HTERT RPE-1 (cell line): ENCODE data around the gene ELL.

Experiments used
- in situ Hi-C: fragments of 300-500 bp; cut with MboI; formaldehyde crosslinking; loops from 4 replicates; pipeline ENCODE4 v1.14.3; 2020; ENCODE audit warnings: low sequenced_read_pairs

Gene ELL

DNA sequence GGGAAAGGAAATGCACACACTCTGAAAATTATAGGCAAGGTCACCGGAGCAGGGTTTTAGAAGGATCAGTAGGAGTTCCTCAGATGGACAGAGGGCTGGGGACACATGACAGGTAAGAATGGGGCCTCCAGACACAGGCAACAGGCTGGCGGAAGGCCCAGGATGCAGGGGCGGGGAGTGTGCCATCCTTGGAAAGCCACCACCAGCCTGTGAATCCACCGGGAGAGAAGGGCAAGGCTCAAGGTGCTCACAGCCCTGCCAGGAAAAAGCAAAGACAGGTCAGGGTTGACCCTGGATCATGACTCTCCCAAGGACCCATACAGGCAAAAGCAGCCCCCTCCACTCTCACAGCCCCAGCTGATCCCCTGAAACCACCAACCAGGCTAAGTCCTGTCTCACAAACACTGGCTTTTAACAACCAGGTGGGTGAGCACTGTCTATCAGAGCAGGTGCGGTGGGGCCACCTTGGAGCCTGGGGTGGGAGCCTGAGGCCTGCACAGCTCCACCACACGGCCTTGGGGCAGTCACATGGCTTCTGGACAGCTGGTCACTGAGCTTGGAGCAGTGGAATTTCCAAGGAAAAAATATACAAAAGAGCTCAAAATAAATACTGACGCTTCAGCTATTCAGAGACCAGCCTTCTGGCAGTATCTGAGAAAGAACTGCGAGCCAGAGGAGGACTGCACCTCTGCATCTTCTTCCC, 48.7 kb downstream of the ELL start:
- in situ Hi-C loops: no loop called here

DNA sequence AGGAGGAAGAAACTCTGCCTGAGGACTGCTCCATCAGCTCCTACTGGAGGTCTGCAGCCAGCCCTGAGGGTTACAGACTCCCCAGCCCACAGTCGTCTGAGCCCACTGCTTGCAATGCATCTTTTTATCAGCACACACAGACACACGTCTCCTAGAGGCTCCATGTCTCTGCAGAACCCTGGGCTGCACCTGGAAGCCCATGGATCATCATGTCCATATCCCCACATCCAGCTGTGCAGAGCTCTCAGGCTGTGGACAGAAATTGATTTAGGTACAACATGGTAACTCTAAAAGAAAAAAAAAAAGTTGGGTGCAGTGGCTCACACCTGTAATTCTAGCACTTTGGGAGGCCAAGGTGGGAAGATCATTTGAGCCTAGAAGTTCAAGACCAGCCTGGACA, 51.1 kb downstream of the ELL start:
- in situ Hi-C loops: no loop called here

DNA sequence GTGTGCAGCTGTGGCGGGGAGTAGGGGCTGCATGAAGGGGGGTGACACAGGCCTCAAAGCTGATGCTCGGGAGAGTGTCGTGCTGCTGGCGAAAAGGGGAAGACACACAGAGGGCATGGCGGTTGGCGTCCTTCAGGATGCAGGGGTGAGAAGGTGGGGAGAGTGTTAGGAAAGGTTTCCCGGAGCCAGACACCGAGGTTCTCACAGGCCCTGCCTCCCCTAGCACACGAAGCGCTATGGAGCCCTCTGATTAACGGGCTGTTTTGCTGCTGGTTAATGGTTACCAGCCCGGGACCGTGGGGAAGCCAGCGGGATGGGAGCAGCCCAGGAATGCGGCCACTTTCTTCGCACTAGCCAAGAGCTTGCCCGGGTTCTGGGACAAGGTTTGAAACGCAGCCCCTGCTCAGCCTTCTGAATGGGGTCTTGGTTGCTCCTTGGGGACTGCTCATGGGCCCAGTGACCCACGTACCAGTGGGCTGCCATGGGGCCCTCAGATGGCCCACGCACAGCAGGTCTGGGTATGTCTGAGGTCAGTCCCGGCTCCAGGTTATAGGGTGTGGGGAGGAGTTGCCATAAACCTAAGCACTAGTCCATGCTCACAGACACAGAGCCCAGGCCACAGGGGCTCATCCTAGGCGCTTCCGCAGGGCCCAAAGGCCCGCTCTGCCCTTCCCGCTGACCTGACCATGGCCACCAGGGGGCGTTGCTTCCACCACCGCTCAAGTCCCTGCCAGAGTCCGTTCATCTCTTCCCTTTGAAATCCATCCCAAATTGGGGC, 52.6 kb downstream of the ELL start:
- in situ Hi-C loops: no loop called here

DNA sequence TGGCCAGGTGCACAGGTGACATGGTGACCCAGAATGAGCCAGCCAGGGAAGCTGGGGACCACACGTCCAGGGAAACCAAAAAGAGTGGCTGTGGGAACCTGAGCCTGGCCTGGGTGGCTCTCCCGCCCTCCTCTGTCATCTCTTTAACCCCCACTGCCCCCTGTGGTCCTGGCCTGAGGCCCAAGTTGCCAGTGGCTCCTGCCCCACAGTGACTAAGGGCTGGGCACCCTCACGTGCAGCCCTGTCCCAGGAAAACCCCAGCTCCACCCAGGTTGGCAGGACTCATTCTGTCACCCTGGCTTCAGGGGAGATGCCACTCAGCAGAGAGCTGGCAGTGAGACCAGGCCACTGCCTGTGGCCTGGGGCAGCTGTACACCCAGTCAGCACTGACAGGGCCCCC, 53.4 kb downstream of the ELL start:
- in situ Hi-C loops: no loop called here

DNA sequence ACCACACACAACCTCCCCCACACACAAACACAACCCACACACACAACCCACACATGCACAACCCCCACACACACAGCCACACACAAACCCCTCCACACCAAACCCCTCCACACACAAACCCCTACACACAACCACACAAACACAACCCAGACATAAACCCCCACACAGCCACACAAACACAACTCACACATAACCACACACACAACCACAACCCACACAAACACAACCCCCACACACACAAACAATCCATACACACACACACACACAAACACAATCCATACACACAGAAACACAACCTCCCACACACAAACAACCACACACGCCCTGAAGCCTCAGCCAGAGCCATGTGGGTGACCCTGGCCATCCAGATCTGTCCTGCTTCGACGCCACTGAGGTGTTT, 53.9 kb downstream of the ELL start:
- in situ Hi-C loops: no loop called here

DNA sequence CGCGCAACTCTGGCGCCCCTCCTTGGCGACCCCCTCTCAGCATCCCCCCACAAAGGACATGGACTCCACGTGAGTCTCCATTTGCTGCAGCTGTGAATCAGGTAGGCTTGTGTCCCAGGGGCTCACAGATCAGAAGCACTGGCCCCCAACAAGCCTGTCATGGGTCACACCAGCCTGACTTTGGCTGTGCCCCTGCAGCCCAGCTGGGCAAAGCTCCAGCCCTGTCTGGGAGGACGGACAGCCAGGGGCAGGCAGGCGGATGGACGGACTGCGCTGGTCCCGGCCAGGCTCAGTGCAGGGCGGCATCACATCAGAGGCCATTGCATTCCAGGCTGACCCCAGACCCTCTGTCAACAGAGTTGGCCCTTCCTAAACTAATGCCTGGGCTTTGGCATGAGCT, 55.5 kb downstream of the ELL start:
- in situ Hi-C loops: no loop called here

DNA sequence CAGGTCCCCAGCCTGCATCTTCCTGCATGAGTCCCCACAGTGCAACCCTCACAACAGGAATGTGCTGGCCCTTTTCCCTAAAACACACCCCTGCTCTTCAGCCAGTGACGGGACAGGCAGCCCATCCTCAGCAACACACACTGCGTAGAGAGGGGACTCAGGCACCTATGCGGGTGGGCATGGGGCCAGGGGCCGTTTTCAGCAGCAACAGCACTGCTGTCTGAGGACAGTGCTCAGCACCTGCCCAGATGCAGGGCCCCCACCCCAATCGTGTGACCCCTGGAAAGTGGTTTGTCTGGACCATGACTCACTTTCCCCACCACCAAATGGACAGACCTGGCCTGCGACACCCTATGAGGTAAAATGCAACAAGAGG, 55.9 kb downstream of the ELL start:
- in situ Hi-C loops: no loop called here

DNA sequence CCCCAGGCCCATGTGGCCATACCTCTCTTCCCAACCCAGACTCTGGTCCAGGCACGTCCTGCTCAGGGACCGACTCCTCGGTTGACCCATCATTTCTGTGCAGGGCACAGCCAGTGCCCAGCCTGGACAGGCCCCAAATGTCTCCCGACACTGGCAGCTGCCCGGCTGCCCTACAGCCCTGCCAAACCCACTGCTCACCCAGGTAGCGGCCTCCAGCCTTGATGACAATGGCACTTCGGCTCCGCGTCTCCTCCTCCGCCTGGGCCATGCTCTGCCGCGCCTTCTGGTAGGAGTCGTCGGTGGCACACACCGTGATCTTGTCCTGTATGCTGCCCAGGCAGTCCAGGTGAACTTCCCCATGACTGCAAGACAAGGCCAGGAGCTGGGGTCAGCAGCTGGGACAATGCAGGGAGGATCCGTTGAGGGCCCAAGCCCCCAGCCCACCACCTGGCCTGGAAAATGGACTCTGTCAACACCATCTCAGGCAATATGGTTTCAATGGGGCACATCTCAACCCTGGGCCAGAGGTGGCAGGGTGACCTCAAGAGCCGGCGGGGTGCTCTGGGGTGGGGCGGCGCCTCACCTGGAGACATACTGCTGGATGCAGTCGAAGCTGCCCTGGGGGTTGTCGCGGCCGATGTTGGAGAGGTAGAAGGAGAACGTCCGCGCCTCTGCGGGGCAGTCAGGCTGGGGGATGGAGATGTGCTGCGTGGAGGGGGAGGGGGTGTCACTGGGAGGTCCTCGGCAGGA, 56.5 kb downstream of the ELL start:
- in situ Hi-C loops: no loop called here

DNA sequence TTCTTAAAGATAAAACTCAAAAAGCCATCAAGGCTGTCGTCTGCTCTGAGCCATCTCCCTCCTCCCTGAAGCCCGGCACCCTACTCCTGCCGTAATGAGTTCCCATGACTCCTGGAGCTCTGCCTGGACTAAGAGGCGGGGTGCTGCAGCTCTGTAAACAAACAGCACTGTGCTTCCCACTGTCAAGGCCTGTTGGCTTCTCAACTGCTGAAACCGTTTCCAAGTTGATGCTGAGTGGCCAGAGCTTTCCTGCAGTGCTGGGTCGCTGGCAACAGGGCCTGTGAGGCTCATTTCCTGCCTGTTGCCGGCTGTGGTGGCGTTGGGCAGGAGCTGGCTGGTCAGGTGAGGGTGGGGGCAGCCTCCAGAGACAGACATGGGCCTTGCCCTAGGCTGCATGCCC, 57.2 kb downstream of the ELL start:
- in situ Hi-C loops: no loop called here

DNA sequence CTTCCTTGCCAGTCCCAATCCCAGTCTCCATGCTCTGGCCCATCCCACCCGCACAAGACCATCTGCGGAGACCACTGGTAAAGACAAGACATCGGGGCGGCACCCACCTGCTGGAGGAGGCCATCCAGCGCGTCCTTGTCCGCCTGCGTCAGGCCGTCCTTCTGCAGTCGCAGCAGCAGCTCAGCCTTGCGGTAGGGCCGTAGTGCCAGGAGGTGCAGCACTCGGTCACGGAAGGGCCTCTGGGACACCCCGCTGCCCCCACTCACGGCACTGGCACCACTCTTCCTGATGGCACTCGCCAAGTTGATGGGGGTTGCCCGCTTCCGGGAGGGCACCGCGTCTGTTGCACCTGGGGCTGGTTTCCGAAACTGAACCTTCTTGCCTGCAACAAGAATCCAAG, 60.4 kb downstream of the ELL start:
- in situ Hi-C loops: no loop called here

DNA sequence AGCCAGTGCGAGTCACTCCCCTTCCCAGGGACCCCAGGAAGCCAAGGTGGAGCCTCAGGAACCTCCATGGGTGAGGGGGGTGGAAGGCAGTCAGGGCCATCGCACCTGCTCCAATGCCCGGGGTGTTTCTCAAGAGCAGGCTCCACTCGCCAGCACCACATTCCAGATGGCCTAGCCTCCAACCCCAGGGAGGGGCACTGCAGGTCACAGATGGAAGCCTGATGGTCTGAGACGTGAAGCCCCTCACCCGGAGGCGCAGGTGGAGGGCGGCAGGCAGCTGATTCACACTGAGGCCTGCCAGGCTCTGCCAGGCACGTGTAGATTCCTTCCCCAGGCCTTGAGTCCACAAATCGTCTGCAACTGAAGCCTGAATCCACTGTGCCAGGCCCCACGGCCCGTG, 61.0 kb downstream of the ELL start:
- in situ Hi-C loops: no loop called here

DNA sequence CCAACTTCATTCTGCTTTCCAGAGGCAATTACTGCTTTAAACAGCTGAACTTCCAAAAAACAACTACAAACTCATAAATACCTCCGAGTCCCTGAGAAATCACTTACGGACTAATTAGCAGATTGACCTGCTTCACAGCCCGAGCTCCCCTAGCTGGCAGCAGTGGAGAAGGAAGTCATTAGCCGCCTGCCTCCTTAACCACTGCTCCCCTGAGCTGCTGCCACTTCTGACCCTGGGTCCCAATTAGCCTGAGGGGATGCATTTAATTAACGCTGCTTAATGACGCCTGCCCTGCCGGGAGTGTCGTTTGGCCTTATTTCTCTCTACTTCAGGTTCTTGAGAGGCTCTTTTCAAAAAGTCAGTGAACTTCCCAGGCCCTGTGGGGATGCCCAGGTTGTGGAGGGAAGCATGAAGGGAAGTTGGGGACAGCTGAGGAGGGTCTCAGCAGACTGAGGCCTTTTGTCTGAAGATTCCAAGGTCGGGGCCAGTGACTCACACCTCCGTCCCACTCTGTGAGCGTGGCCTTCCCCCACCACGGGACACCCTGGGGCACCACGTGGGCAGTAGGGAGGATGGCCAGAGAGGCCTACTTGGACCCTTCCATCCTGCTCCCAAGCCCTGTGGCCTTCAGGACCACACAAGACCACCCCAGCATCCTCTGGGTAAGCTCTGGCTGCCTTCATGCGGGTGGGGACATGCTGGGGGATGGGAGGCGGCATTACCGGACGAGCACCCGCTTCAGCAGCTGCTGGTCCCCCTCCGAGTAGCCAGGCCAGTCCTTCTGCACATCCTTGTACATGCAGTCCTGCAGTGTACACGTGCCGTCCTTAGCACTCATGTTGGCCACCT, 64.2 kb downstream of the ELL start:
- in situ Hi-C loops: no loop called here

DNA sequence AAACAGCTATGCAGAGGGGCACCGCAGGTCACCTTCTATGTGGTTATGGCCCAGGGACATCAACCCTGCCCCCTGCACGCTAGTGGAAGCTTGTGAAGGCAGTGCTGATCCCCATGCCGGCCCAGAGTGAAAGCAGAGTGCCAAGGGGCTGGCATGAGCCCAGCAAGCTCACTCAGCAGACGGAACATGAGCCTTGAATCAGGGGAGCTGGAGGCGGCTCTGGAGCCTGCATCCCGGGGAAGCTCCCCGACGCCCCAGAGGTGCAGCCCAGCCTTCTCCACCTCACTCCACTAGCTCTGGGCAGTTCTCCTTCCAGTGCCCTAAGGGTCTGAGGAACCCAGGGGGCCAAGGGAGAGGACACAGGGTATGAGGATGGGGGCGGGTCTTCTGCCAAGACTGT, 64.9 kb downstream of the ELL start:
- in situ Hi-C loops: no loop called here

DNA sequence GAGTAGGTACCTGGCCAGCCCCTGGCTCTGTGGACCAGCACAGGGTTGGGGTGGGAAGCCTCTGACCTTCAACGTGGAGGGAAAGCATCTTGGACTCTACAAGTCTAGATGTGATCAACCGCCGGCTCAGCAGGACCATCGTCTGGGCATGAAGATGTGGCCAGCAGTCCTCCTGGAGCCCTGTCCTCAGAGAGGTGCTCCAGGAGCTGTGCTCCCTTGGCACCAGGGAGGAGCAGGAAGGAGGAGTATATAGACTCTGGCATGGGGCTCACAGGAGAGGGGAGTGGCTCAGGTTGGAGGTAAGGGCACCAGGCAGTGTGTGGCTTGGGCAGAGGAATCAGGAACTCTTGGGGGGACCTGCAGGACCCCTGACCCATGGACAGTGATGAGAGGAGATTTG, 65.6 kb downstream of the ELL start:
- in situ Hi-C loops: no loop called here

DNA sequence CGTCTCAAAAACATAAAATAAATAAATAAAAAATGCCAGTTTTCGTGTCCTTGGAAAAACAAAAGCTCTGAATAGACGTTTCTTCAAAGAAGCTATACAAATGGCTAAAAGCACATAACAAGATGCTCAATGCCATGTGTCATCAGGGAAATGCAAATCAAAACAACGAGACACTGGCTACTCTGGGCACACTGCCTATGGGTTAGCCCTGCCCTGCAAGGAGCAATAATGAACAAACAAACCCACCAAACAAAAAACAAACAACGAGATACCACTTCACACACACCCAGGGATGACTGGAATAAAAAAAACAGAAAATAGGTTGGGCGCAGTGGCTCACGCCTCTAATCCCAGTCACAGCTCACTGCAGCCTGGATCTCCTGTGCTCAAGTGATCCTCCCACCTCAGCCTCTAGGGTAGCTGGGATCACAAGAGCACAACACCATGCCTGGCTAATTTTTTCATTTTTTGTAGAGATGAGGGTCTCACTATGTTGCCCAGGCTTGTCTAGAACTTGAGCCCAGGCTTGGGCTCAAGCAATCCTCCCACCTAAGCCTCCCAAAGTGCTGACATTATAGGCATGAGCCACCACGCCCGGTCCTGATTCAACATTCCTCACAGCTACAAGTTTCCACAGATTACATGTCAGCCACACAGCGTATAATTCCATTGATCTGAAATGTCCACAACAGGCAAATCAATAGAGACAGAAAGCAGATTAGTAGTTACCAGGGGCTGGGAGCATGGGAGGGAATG, 68.4 kb downstream of the ELL start:
- in situ Hi-C loops: no loop called here

DNA sequence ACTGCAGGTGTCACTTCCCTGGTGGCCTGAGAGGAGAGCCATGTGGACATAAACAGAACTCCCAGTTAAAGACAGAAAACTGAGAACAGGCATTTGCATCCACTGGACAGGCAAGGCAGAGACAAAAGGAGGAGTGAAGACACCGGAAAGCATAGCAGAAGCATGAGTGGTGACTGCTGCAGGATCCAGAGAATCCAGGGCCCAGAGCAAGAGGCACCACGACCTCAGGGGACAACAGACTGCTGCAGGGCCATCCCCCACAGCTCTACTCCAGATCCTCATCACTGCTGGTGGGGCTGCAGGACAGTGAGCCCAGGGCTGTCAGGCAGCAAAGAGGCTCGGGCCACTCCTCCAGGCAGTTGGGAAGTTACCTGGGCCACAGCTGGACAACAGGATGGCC, 69.5 kb downstream of the ELL start:
- in situ Hi-C loops: no loop called here

DNA sequence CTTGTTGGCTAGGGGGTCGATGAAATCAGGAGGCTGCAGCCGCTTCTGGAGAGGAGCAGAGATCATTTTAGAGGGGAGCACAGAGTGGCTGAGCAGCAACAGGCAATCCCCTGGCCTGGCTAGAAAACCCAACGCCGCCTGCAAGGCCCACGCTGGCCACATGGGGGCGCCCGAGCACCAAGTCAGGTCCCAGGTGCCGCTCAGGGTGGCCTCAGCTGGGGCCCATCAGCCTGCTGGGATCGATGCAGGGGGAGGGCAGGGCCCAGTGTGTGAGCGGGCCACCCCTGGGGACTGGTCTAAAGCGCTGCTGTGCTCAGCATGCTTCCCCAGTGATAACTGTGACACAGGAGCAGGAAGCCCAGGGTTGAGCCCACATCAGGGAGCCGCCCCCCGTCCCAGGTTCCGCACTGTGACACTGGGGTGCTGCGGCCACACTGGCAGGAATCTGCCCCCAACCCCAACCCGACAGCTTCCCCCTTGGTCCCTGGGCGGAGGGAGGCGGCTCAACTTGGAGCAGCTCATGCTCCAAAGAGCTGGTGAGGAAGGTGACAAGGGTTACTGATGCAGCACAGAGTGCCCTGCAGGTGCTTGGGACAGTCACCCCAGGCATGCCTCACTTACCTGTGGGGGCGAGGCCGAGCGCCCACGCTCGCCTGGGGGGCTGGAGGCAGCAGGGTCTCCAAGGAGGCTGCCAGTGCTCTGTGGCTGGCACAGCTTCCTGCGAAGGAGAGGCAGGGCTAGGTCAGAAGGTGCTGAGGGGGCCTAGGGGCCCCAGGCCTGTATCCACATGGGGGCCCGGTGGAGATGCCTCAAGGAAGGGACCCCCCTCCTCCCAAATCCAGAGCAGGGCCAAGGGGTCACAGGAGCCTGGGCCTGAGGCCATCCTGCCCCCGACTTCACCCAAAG, 70.7 kb downstream of the ELL start:
- in situ Hi-C loops: no loop called here

DNA sequence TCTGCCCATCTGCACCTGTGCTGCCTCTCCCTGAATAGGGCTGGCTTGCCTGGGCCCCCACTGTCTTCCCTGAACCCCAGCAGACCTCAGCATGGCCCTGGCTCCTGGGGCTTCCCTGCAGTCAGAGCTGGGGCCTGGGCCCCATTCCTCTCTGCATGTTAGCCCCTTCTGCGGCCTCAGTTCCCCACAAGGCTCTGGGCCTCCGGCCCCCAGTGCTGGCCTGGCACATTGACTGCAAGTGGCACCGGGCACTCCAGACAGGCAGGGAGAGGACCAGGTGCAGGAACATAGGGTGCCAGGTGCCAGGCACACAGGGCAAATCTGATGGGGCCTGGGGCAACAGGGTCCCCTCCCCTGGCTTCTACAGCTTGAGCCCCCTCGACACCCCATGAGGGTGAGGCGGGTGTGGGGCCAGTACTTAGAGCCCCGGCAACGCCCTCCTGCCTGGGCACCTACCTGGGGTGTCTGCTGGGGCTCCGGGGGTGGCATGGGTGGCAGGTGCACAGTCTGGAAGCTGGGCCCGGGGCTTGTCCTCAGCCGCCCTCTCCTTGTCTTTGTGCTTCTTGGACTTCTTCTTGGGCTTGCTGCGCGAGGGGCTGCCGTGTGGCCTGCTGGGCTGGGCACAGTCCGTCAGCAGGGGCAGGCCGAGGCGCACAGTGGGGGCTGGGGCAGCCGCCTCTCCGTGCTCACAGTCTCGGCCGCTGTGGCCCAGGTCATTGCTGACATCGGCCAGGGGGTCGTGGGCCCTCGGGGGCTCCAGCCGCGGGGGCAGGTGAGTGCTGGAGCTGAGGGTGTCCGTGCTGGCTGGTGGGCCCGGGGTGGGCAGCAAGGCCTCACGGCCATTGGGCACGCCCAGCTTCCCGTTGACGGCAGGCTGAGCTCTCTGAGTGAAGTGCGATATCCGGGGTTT, 71.6 kb downstream of the ELL start:
- in situ Hi-C loops: no loop called here
